Measurements from ENCODE around the gene CSNK1D.

Gene CSNK1D

DNA sequence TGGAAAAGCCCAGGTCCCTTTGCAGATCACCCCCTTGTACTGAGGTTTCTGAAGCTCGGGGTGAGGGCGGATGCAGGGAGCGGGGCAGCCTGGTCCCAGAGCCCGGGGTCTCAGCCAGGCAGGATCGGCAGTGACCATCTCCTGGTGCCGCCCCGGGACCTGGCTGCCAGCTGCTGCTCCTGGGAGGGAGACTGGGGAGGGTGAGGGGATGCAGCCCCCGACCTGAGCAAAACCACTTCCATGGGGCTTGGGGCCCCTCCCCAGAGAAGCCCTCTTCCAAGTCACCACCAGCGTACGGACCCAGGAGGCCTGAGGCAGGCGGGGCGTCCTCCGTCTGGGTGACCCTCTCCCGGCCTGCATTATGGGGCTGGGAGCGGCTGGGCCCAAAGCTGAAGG is 29.1 kb upstream of the CSNK1D start:
- Histone ChIP-seq H3K4me1 (ENCODE audit: control insufficient read depth, low read length) (peaks cover 25% of the 10 kb centered on the region), H3K9me2 (replicated peaks; ENCODE audit: control insufficient read depth, low read length) (no peaks in the 10 kb centered on the region), H3K27me3 (ENCODE audit: control insufficient read depth, low read length) (peaks cover 18% of the 10 kb centered on the region), H3K4me3 (ENCODE audit: low read length) (no peak overlapping the region), H3K79me2 (ENCODE audit: control insufficient read depth, low read length) (no peaks in the 10 kb centered on the region), H4K20me1 (ENCODE audit: control insufficient read depth, insufficient read depth, low read depth, low read length) (no peaks in the 10 kb centered on the region), H3K36me3 (ENCODE audit: control insufficient read depth, low read length) (no peaks in the 10 kb centered on the region), H3F3A (ENCODE audit: control insufficient read depth, insufficient read depth) (peaks cover 9% of the 10 kb centered on the region; the same call in 1 of the 2 replicates), H3K27ac (ENCODE audit: low read depth, low read length) (no peak overlapping the region), H3K9me3 (ENCODE audit: control insufficient read depth, insufficient read depth, low read length) (no peaks in the 10 kb centered on the region), H3K4me2 (ENCODE audit: low read length) (no peak overlapping the region)
- TF ChIP-seq, protein P1, sequence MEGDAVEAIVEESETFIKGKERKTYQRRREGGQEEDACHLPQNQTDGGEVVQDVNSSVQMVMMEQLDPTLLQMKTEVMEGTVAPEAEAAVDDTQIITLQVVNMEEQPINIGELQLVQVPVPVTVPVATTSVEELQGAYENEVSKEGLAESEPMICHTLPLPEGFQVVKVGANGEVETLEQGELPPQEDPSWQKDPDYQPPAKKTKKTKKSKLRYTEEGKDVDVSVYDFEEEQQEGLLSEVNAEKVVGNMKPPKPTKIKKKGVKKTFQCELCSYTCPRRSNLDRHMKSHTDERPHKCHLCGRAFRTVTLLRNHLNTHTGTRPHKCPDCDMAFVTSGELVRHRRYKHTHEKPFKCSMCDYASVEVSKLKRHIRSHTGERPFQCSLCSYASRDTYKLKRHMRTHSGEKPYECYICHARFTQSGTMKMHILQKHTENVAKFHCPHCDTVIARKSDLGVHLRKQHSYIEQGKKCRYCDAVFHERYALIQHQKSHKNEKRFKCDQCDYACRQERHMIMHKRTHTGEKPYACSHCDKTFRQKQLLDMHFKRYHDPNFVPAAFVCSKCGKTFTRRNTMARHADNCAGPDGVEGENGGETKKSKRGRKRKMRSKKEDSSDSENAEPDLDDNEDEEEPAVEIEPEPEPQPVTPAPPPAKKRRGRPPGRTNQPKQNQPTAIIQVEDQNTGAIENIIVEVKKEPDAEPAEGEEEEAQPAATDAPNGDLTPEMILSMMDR (IDR thresholded peaks at IDR 0.05; ENCODE audit: low read depth, low read length, poor library complexity, severe bottlenecking), result no peak
- TF ChIP-seq EZH2phosphoT487 (IDR thresholded peaks at IDR 0.05; ENCODE audit: borderline replicate concordance, low read length), result no peak

DNA sequence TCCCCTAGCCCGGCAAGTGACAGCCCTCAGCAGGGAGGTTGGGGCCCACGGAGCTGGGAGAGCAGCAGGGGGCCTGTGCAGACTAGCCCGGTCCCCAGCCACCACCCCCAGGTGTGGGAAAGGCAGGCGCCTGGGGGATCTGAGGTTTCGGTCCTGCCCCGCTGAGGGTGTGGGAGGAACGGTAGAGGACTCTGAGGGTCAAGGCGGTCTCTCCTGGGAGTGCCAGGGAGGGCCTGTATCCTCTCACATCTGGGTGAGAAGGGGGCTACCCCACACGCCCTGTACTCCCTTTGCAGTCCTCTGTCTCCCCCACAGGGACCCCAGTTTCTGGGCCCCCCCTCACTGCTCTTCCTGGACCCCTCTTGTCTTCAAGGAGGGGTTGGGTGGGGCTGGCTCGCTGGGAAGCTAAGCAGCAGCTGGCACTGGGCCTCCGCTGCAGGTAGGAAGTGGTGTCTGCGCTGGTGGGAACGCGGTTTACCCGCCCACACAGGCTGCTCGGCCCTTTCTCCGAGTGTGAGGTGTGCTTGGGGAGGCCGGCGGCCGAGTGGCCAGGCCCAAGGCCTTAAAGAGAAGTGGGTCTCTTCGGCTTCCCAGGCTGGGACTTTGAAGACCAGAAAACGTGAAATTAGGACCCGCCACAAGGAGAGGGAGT is 28.5 kb upstream of the CSNK1D start:
- Histone ChIP-seq H4K20me1 (ENCODE audit: control insufficient read depth, insufficient read depth, low read depth, low read length) (no peaks in the 10 kb centered on the region), H3K9me2 (replicated peaks; ENCODE audit: control insufficient read depth, low read length) (no peaks in the 10 kb centered on the region), H3K79me2 (ENCODE audit: control insufficient read depth, low read length) (no peaks in the 10 kb centered on the region), H3F3A (ENCODE audit: control insufficient read depth, insufficient read depth) (peaks cover 12% of the 10 kb centered on the region; the same call in 1 of the 2 replicates), H3K9me3 (ENCODE audit: control insufficient read depth, insufficient read depth, low read length) (no peaks in the 10 kb centered on the region), H3K27me3 (ENCODE audit: control insufficient read depth, low read length) (peaks cover 18% of the 10 kb centered on the region), H3K27ac (ENCODE audit: low read depth, low read length) (no peak overlapping the region), H3K36me3 (ENCODE audit: control insufficient read depth, low read length) (no peaks in the 10 kb centered on the region), H3K4me1 (ENCODE audit: control insufficient read depth, low read length) (peaks cover 30% of the 10 kb centered on the region), H3K4me3 (ENCODE audit: low read length) (no peak overlapping the region), H3K4me2 (ENCODE audit: low read length) (no peak overlapping the region)
- no peak for TF ChIP-seq EZH2phosphoT487 (IDR thresholded peaks at IDR 0.05; ENCODE audit: borderline replicate concordance, low read length)
- TF ChIP-seq, protein P1 (IDR thresholded peaks at IDR 0.05; ENCODE audit: low read depth, low read length, poor library complexity, severe bottlenecking), result no peak

DNA sequence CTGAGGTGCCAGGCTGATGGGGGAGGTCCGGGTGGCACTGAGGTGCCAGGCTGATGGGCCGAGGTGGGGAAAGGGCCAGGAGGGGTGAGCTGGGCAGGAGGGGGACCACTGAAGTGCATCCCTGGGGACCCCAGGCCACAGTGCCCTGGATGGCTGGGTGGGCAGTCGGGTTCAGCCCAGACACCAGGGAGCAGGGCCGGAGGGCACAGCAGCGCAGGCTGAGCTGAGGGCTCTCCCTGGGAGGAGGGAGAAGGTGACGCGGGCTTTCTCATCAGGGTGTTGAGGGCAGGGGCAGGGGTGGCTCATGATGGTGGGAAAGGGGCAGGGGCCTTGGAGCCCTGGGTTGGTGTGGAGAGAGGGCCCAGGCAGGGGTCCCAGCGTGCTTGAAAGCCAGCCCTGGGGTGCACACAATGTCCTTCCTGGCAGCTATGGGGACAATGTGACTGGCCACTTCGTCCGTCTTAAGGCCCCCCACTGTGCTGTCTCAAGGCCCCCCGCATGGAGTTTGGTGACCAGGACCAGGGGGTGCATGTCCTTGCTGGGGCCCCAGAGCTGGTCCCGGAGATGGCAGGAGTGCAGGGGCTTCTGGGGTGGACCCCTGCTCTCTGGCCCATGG is 27.9 kb upstream of the CSNK1D start:
- H3F3A ChIP-seq (ENCODE audit: control insufficient read depth, insufficient read depth), result peaks cover 14% of the 10 kb centered on the region; the same call in 1 of the 2 replicates
- H3K4me2 ChIP-seq (ENCODE audit: low read length), result no peak overlapping the region
- H3K36me3 ChIP-seq (ENCODE audit: control insufficient read depth, low read length), result no peaks in the 10 kb centered on the region
- H3K9me3 ChIP-seq (ENCODE audit: control insufficient read depth, insufficient read depth, low read length), result no peaks in the 10 kb centered on the region
- H4K20me1 ChIP-seq (ENCODE audit: control insufficient read depth, insufficient read depth, low read depth, low read length), result no peaks in the 10 kb centered on the region
- peaks cover 36% of the 10 kb centered on the region for H3K4me1 ChIP-seq (ENCODE audit: control insufficient read depth, low read length)
- H3K9me2 ChIP-seq (replicated peaks; ENCODE audit: control insufficient read depth, low read length), result no peaks in the 10 kb centered on the region
- no peak for TF ChIP-seq EZH2phosphoT487 (IDR thresholded peaks at IDR 0.05; ENCODE audit: borderline replicate concordance, low read length)
- TF ChIP-seq, protein P1 (IDR thresholded peaks at IDR 0.05; ENCODE audit: low read depth, low read length, poor library complexity, severe bottlenecking), result no peak
- peaks cover 18% of the 10 kb centered on the region for H3K27me3 ChIP-seq (ENCODE audit: control insufficient read depth, low read length)
- no peak overlapping the region for H3K4me3 ChIP-seq (ENCODE audit: low read length)
- H3K27ac ChIP-seq (ENCODE audit: low read depth, low read length), result no peak overlapping the region
- no peaks in the 10 kb centered on the region for H3K79me2 ChIP-seq (ENCODE audit: control insufficient read depth, low read length)
